Testis (tissue), 3 donors: ENCODE results near the gene DDX19B. TPM values are rescaled to one million over a fixed set of nuclear protein-coding genes. Genes with fewer than 3 reads are reported as not detected.

Source experiments
- DNase-seq: peaks from one replicate; pipeline ENCODE4 v3.0.0-alpha.2; 2019
- H3K27ac ChIP-seq, 2 donors: fragments of 200-600 bp; sonication (generic); one replicate each; pipeline ENCODE4 v1.5.1; 2019
- H3K27me3 ChIP-seq: fragments of 200-600 bp; sonication (generic); one replicate; pipeline ENCODE4 v1.5.1; 2019
- H3K36me3 ChIP-seq: fragments of 200-600 bp; sonication (generic); one replicate; pipeline ENCODE4 v1.5.1; 2017; ENCODE audit warnings: low read depth; ENCODE audit errors: missing control alignments
- H3K4me1 ChIP-seq: fragments of 200-600 bp; sonication (generic); one replicate; pipeline ENCODE4 v1.5.1; 2019
- H3K4me3 ChIP-seq, 2 donors: fragments of 200-600 bp; sonication (generic); one replicate each; pipeline ENCODE4 v1.5.1; 2017 to 2019
- H3K9me3 ChIP-seq: fragments of 200-600 bp; sonication (generic); one replicate; pipeline ENCODE4 v1.5.1; 2017
- POLR2A ChIP-seq: fragments of 450-650 bp; IDR thresholded peaks from one replicate; pipeline ENCODE4 v1.6.1; 2017; ENCODE audit warnings: antibody characterized with exemption, mild to moderate bottlenecking, moderate library complexity
- WGBS, 2 donors: methylation state at CpG; one replicate each; pipeline ENCODE4 v1.1.5; 2018; 5-methylcytosine and 5-hydroxymethylcytosine counted together
- intact Hi-C: fragments of 100-400 bp; cut with DNase I; formaldehyde crosslinking; loops from one replicate; pipeline ENCODE4 v1.15.1; 2023; ENCODE audit warnings: low total_unique reads
- polyA plus RNA-seq: library from polyadenylated mRNA; stranded (reverse); fragments of 350-450 nt; fragmentation: Illumina TruSeq; extraction: RNeasy Lipid Tissue Mini Kit (QIAGEN cat#74804); gene quantifications from one replicate; pipeline ENCODE4 v1.2.3, GENCODE V29; 2014; ENCODE audit warnings: low read depth, low replicate concordance; ENCODE audit not compliant: insufficient read depth
- small RNA-seq, 2 donors: library from RNA; depleted of rRNA; stranded (forward); fragments of <200 nt; gene quantifications; one replicate each; pipeline ENCODE3, GENCODE V24; 2016
- total RNA-seq, 2 donors: library from RNA; depleted of rRNA; stranded (reverse); fragments of >200 nt; gene quantifications; one replicate each; pipeline ENCODE4 v1.2.3, GENCODE V29; 2016
- TF ChIP-seq, protein P1 (sequence below), 3 experiments: fragments of 450-650 bp in 2 of 3; fragments of 200-600 bp in 1 of 3; sonication (generic) in 1 of 3; IDR thresholded peaks; one replicate each; pipeline ENCODE4 v1.5.1; 2016 to 2019; ENCODE audit warnings: antibody characterized with exemption in 3 of 3, mild to moderate bottlenecking in 2 of 3, moderate library complexity in 1 of 3

DDX19B gene
- total and polyA plus RNA-seq, 3 donors from 2014 or later = 59.5 to 123 (median 80.2) TPM

- H3K36me3 ChIP-seq = no peaks in the 10 kb centered on the region
- no peak for DNase-seq
- H3K9me3 ChIP-seq = no peaks in the 10 kb centered on the region
- 83 to 92% methylated on average over 6 of the region's 6 CpGs for WGBS, 2 donors
- intact Hi-C loops = no loop called here
- H3K27ac ChIP-seq = no peak overlapping the region
- H3K4me1 ChIP-seq = no peaks in the 10 kb centered on the region
- no peak overlapping the region for H3K4me3 ChIP-seq
- no peaks in the 10 kb centered on the region for H3K27me3 ChIP-seq
- TF ChIP-seq, protein P1, sequence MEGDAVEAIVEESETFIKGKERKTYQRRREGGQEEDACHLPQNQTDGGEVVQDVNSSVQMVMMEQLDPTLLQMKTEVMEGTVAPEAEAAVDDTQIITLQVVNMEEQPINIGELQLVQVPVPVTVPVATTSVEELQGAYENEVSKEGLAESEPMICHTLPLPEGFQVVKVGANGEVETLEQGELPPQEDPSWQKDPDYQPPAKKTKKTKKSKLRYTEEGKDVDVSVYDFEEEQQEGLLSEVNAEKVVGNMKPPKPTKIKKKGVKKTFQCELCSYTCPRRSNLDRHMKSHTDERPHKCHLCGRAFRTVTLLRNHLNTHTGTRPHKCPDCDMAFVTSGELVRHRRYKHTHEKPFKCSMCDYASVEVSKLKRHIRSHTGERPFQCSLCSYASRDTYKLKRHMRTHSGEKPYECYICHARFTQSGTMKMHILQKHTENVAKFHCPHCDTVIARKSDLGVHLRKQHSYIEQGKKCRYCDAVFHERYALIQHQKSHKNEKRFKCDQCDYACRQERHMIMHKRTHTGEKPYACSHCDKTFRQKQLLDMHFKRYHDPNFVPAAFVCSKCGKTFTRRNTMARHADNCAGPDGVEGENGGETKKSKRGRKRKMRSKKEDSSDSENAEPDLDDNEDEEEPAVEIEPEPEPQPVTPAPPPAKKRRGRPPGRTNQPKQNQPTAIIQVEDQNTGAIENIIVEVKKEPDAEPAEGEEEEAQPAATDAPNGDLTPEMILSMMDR (IDR thresholded peaks at IDR 0.05) = no peak
- TF ChIP-seq POLR2A = no peak
Measured at GRCh38 chr16:70383421-70383960, 84.5 kb downstream of the DDX19B start.

Small RNA genes lying within 50 kb of the gene (small RNA-seq; reads per million reads assigned to genes)
- 0 reads per million in 2 donors for gene RN7SL279P

Other genes starting within 250 kb of the DDX19B start
- gene PDPR, start 184.9 kb upstream of the DDX19B start, total RNA-seq = 10 to 100 TPM; 53.6 to 56.0 TPM
- 28.6 TPM for gene PDPR, start 184.9 kb upstream of the DDX19B start, polyA plus RNA-seq
- 10 to 100 TPM in 1 of 2 donors, 1 to 10 TPM in 1; 7.9 to 31.9 TPM for gene CLEC18C, start 125.4 kb upstream of the DDX19B start, total RNA-seq
- 3.1 TPM for gene CLEC18C, start 125.4 kb upstream of the DDX19B start, polyA plus RNA-seq
- 10 to 100 TPM; 33.6 to 38.6 TPM for gene EXOSC6, start 47.2 kb upstream of the DDX19B start, total RNA-seq
- 9.4 TPM for gene EXOSC6, start 47.2 kb upstream of the DDX19B start, polyA plus RNA-seq
- 10 to 100 TPM; 68.7 to 68.9 TPM for gene AARS1, start 9.7 kb upstream of the DDX19B start, total RNA-seq
- 56.8 TPM for gene AARS1, start 9.7 kb upstream of the DDX19B start, polyA plus RNA-seq
- gene DDX19A, start 47.7 kb downstream of the DDX19B start, total RNA-seq = 10 to 100 TPM; 41.3 to 43.5 TPM
- gene DDX19A, start 47.7 kb downstream of the DDX19B start, polyA plus RNA-seq = 26.5 TPM
- gene ST3GAL2, start 139.9 kb downstream of the DDX19B start, total RNA-seq = 10 to 100 TPM; 32.5 to 46.2 TPM
- gene ST3GAL2, start 139.9 kb downstream of the DDX19B start, polyA plus RNA-seq = 20.2 TPM
- 10 to 100 TPM; 26.4 to 36.3 TPM for gene FCSK, start 155.4 kb downstream of the DDX19B start, total RNA-seq
- gene FCSK, start 155.4 kb downstream of the DDX19B start, polyA plus RNA-seq = 12.4 TPM
- gene COG4, start 224.4 kb downstream of the DDX19B start, total RNA-seq = 10 to 100 TPM; 85.2 to 85.9 TPM
- 65.9 TPM for gene COG4, start 224.4 kb downstream of the DDX19B start, polyA plus RNA-seq
- gene SF3B3, start 224.6 kb downstream of the DDX19B start, total RNA-seq = 100 to 1,000 TPM; 143 to 181 TPM
- 134 TPM for gene SF3B3, start 224.6 kb downstream of the DDX19B start, polyA plus RNA-seq